Measurements from ENCODE around the gene CGB7. TPM values are rescaled to one million over a fixed set of nuclear protein-coding genes. Genes with fewer than 3 reads are reported as not detected.
"Not testable (repeated sequence)": the region's sequence is repeated elsewhere in the genome, so short reads cannot be mapped to it uniquely, and the experiment has no call there.

The CGB7 gene
- total and polyA plus RNA-seq, 10 donors = 0.03 to 0.06 TPM; not detected in 8

DNA sequence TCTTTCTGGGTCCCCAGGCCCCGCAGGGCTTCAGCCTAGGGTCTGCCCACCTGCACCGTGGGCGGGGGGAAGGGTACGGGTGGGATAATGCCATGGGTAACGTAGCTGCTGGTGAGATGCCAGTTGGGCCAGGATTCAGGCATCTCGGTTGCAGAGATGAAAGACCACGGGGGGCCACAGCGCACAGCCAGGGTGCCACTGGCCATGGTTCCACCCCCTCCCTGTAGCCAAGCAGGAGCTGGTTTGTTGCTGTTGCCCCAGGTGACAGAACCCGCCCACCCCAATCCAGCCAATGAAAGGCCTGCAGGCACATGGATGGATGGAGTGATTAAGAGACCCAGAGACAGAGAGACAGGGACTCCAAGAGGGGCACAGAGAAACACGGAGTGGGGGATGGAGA is 1.0 kb upstream of the CGB7 start:
- Histone ChIP-seq H3K27ac (no peak overlapping the region), H3K9me3 (no peaks in the 10 kb centered on the region), H3K4me3 (no peak overlapping the region), H3K27me3 (replicated peaks in 1 of 7) (peaks cover 0 to 85% (median 36%) of the 10 kb centered on the region in 7 donors), H3K4me1 (peaks cover 14 to 30% (median 23%) of the 10 kb centered on the region in 6 donors), H3K36me3 (no peaks in the 10 kb centered on the region)
- intact Hi-C loops (cut with DNase I; ENCODE audit: low total_unique reads) = no loop called here
- DNase-seq = no peak
- TF ChIP-seq POLR2AphosphoS5 (IDR thresholded peaks at IDR 0.05) (no peak), POLR2A (IDR thresholded peaks at IDR 0.05) (no peak)
- TF ChIP-seq, protein P1, sequence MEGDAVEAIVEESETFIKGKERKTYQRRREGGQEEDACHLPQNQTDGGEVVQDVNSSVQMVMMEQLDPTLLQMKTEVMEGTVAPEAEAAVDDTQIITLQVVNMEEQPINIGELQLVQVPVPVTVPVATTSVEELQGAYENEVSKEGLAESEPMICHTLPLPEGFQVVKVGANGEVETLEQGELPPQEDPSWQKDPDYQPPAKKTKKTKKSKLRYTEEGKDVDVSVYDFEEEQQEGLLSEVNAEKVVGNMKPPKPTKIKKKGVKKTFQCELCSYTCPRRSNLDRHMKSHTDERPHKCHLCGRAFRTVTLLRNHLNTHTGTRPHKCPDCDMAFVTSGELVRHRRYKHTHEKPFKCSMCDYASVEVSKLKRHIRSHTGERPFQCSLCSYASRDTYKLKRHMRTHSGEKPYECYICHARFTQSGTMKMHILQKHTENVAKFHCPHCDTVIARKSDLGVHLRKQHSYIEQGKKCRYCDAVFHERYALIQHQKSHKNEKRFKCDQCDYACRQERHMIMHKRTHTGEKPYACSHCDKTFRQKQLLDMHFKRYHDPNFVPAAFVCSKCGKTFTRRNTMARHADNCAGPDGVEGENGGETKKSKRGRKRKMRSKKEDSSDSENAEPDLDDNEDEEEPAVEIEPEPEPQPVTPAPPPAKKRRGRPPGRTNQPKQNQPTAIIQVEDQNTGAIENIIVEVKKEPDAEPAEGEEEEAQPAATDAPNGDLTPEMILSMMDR (IDR thresholded peaks at IDR 0.05 in 8 of 11, conservative IDR thresholded peaks at IDR 0.05 in 3 of 11) = no peak
- 44 to 62% (median 48%) methylated on average over 8 to 10 of the region's 10 CpGs for WGBS, 5 donors

DNA sequence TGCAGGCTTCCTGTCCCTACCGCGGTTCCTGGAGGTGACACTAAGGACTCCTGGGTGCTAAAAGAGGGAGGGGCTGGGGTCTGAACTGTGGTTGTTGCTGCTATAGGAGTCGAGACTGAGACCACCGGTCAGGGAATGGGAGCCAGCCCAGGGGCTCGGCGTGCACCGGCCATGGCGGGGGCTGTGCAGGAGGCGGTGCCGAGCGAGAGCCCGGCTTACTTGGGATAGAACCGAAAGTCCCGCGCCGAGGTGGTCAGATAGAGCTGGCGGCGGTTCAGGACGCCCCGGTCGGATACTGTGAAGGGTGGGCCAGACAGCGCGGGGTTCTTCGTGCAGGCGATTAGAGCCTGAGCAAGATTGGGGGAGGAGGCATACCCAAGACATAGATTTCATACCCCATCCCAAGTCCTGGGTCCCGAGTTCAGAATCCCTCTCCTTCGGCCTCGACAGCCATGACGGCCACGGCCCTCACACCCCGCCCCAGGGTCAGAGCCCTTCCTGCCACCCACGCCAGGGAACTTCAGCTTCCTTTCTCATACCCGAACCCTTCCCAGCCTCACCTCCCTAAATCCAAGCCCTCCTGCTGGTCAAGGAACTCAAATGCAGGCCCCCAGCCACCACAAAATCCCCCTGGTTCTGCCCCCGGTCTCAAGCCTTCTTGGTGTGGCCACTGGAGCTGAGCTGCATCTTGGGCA is 500 bp downstream of the CGB7 start:
- DNase-seq; intact Hi-C loops (cut with DNase I; ENCODE audit: low total_unique reads); H3K36me3 ChIP-seq; H3K27ac ChIP-seq; H3K9me3 ChIP-seq: not testable (repeated sequence)
- Histone ChIP-seq H3K4me3 (peak overlapping the region; percentile 33 to 73 (median 51)), H3K4me1 (peaks cover 14 to 30% (median 23%) of the 10 kb centered on the region in 6 donors), H3K27me3 (replicated peaks in 1 of 7) (peaks cover 0 to 70% (median 26%) of the 10 kb centered on the region in 7 donors)
- WGBS, 5 donors = 1 to 13% (median 2%) methylated on average over 20 to 34 of the region's 34 CpGs

DNA sequence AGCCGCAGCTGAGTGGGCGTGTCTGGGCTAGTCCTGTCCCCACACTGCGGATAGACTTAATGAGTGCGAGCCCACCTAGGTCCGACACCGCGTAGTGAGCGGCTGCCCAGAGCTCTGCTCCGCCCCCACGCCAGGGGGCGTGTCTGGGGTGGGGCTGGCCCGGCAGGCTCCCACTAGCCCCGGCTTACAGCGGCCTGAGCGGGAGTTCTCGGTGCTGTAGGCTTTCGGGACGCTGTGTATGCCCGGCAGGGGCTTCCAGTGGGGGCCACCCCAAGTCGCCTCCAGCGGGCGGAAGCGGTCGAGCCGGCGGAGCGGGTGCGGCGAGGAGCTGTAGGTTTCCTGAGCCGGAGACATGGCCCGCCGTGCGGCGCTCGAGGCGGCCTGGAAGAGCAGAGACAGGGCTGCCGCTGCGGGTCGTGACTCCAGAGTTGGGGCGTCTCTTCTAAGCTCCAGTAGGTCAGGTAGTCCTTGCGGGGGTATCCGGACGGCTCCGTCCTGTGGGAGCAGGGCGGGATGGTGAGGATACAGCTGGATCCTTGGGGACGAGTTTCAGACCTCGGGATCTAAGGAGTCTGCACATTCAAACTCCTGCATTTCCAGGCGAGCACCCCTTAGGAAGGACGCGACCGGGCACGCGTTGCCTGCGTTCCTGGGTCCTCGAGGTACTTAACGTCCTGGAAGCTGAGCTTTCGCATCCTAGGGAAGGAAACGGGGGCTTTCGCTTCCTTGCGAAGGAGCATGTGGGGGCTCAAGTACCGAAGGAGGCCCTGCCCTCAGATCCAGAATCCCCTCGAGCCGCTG is 1.2 kb downstream of the CGB7 start:
- peaks cover 14 to 30% (median 23%) of the 10 kb centered on the region in 6 donors for H3K4me1 ChIP-seq
- no peak overlapping the region for H3K27ac ChIP-seq
- H3K36me3 ChIP-seq = no peaks in the 10 kb centered on the region
- H3K27me3 ChIP-seq (replicated peaks in 1 of 7) = peaks cover 0 to 63% (median 26%) of the 10 kb centered on the region in 7 donors
- H3K9me3 ChIP-seq = no peaks in the 10 kb centered on the region
- H3K4me3 ChIP-seq = peak overlapping the region; percentile 33 to 73 (median 51)
- intact Hi-C loops (cut with DNase I; ENCODE audit: low total_unique reads) = no loop called here
- DNase-seq = peak; percentile 86
- WGBS, 5 donors = 0 to 3% (median 1%) methylated on average over 10 to 63 of the region's 63 CpGs
- peak in 1 of 3 donors; percentile 45 for TF ChIP-seq POLR2AphosphoS5 (IDR thresholded peaks at IDR 0.05)
- no peak for TF ChIP-seq POLR2A (IDR thresholded peaks at IDR 0.05)
- TF ChIP-seq, protein P1 (IDR thresholded peaks at IDR 0.05 in 8 of 11, conservative IDR thresholded peaks at IDR 0.05 in 3 of 11) = peak in 7 of 11 experiments; percentile 16 to 55 (median 45)

DNA sequence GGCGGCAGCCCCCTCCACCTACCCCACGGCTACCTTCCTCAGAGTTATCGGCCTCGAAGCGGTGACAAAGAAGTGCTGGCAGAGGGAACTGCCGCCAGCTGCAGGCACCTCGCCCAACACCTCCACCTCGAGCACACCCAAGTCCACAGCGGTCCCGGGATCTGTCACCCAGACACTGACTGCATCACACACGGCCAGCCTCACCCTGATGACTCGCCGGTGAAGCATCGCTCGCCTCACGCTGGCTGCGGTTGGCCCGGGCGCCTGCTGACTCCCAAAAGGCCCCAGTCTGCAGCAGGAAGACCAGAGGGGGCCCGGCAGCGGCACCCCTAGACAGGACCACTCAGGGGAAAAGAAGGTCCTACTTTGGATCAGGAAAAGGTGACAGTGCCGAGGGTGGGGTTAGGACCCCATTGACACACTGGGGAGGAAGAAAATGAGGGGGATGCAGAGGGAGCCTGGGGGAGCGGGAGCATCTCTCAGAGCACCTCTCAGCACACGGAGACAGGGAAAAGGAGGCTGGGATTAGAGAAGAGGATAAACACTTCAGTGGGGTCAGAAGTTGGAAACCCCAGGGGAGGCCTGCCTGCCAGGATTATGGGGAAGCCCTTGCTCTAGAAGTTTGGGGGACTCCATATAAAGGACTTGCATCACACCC is 7.0 kb downstream of the CGB7 start:
- H3K4me3 ChIP-seq; H3K27me3 ChIP-seq (replicated peaks in 1 of 7); DNase-seq; intact Hi-C loops (cut with DNase I; ENCODE audit: low total_unique reads); H3K36me3 ChIP-seq; H3K4me1 ChIP-seq; H3K27ac ChIP-seq; H3K9me3 ChIP-seq: not testable (repeated sequence)
- 80 to 92% (median 86%) methylated on average over 18 to 24 of the region's 24 CpGs for WGBS, 5 donors

DNA sequence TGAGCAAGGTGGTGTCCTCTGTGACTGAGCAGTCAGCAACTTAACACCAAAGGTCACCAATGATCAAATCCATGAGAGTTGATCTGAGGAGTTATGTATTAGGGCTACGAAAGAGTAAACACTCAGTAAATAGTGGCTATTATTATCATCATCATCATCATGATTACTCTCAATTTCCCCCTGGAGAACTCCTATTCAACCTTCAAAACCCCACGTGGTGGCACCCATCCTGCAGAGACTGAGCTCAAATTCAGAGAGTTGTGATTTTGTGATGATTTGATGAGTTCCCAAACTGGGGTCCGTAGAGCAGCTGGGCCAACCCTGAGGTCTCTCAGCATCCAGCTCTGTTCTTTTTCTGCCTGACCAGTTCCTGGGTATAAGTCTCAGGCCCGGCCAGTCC is 7.7 kb downstream of the CGB7 start:
- H3K9me3 ChIP-seq; H3K27ac ChIP-seq; H3K27me3 ChIP-seq (replicated peaks in 1 of 7); H3K4me3 ChIP-seq; DNase-seq; H3K36me3 ChIP-seq; H3K4me1 ChIP-seq; intact Hi-C loops (cut with DNase I; ENCODE audit: low total_unique reads): not testable (repeated sequence)
- 80 to 87% (median 83%) methylated on average over 2 to 3 of the region's 4 CpGs for WGBS, 5 donors

DNA sequence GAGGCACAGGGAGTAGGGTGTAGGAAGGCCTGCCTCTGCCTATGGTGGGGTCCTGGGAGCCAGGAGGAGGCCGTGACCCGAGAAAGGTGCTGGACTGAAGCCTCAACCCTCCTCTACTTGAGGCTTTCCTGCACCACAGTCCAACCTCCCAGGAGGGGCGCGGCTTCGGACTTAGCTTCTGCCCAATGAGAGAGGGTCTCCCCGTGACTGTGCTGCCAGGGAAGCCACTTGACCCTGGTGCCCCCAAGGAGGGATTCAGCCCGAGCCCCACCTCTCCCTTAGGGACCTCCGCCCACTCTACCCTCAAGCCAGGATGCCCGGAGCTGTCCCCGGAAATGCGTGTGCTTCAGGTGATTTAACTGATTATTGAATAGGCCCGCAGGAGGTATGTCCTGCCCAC is 8.5 kb downstream of the CGB7 start, which contains the start of gene CGB8:
Gene CGB8 (minus strand): TSS at position 101 of the 400 bp plus-strand sequence. CDS start 372 bp downstream, outside the sequence.
- intact Hi-C loops (cut with DNase I; ENCODE audit: low total_unique reads); H3K4me1 ChIP-seq; H3K4me3 ChIP-seq; DNase-seq; H3K9me3 ChIP-seq; H3K27me3 ChIP-seq (replicated peaks in 1 of 7); H3K36me3 ChIP-seq; H3K27ac ChIP-seq: not testable (repeated sequence)
- 68 to 76% (median 69%) methylated on average over 6 to 10 of the region's 12 CpGs for WGBS, 5 donors

DNA sequence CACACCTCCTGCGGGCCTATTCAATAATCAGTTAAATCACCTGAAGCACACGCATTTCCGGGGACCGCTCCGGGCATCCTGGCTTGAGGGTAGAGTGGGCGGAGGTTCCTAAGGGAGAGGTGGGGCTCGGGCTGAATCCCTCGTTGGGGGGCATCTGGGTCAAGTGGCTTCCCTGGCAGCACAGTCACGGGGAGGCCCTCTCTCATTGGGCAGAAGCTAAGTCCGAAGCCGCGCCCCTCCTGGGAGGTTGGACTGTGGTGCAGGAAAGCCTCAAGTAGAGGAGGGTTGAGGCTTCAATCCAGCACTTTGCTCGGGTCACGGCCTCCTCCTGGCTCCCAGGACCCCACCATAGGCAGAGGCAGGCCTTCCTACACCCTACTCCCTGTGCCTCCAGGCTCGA is 14.0 kb downstream of the CGB7 start, which contains the start of gene CGB5:
Gene CGB5 (plus strand): TSS at position 301 of the 400 bp plus-strand sequence. CDS start 362 bp downstream, outside the sequence.
- intact Hi-C loops (cut with DNase I; ENCODE audit: low total_unique reads); H3K27ac ChIP-seq; H3K36me3 ChIP-seq; H3K9me3 ChIP-seq; H3K4me3 ChIP-seq; DNase-seq; H3K4me1 ChIP-seq; H3K27me3 ChIP-seq (replicated peaks in 1 of 7): not testable (repeated sequence)
- 69 to 78% (median 73%) methylated on average over 6 to 15 of the region's 15 CpGs for WGBS, 5 donors

DNA sequence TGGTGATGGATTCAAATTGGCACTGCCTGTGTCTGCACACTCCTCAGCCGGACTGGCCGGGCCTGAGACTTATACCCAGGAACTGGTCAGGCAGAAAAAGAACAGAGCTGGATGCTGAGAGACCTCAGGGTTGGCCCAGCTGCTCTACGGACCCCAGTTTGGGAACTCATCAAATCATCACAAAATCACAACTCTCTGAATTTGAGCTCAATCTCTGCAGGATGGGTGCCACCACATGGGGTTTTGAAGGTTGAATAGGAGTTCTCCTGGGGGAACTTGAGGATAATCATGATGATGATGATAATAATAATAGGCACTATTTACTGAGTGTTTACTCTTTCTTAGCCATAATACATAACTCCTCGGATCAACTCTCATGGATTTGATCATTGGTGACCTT is 14.9 kb downstream of the CGB7 start:
- H3K4me1 ChIP-seq; intact Hi-C loops (cut with DNase I; ENCODE audit: low total_unique reads); H3K27ac ChIP-seq; DNase-seq; H3K36me3 ChIP-seq; H3K4me3 ChIP-seq; H3K9me3 ChIP-seq; H3K27me3 ChIP-seq (replicated peaks in 1 of 7): not testable (repeated sequence)
- WGBS, 5 donors = 82 to 96% (median 85%) methylated on average over 1 to 4 of the region's 4 CpGs
